Keratinocyte (primary cell): ENCODE measurements around the gene POLE4. TPM values are rescaled to one million over a fixed set of nuclear protein-coding genes. Genes with fewer than 3 reads are reported as not detected.

Experiments
- DNase-seq: peaks from one replicate; pipeline ENCODE4 v3.0.0-alpha.2; 2011; ENCODE audit warnings: low read depth, missing footprints, low spot score
- FAIRE-seq: peaks from 2 replicates; lab custom pipeline; 2011; peaks lifted over from hg19 to GRCh38; lab: Jason Lieb, UNC
- H2AFZ ChIP-seq: 2 replicates; pipeline ENCODE4 v1.6.0; 2012; ENCODE audit warnings: low read length, control low read depth, inconsistent platforms; ENCODE audit not compliant: control insufficient read depth
- H3K27ac ChIP-seq: 2 replicates; pipeline ENCODE4 v1.5.1; 2011; ENCODE audit warnings: low read length; ENCODE audit not compliant: control insufficient read depth, insufficient read depth
- H3K27me3 ChIP-seq: 3 replicates; pipeline ENCODE4 v1.6.0; 2011; ENCODE audit warnings: low read length; ENCODE audit not compliant: control insufficient read depth, insufficient read depth; ENCODE audit errors: extremely low read depth
- H3K36me3 ChIP-seq, 2 experiments: 2 replicates in 1 of 2; 3 replicates in 1 of 2; pipeline ENCODE4 v1.5.1; 2011; ENCODE audit warnings: low read length in 2 of 2, mild to moderate bottlenecking in 1 of 2; ENCODE audit not compliant: control insufficient read depth in 2 of 2, insufficient read depth in 2 of 2; ENCODE audit errors: extremely low read depth in 1 of 2
- H3K4me1 ChIP-seq: 3 replicates; pipeline ENCODE4 v1.5.1; 2011; ENCODE audit warnings: low read length; ENCODE audit not compliant: control insufficient read depth, insufficient read depth; ENCODE audit errors: extremely low read depth
- H3K4me2 ChIP-seq: 3 replicates; pipeline ENCODE4 v1.6.0; 2011; ENCODE audit warnings: low read depth, low read length; ENCODE audit not compliant: control insufficient read depth, insufficient read depth; ENCODE audit errors: extremely low read depth
- H3K4me3 ChIP-seq, 3 experiments: fragments of 200-600 bp in 1 of 3; sonication (generic) in 1 of 3; 2 replicates in 2 of 3; 3 replicates in 1 of 3; pipeline ENCODE4 v1.5.1; 2011 to 2016; ENCODE audit warnings: low read length in 3 of 3, mild to moderate bottlenecking in 3 of 3, control low read depth in 2 of 3, inconsistent platforms in 1 of 3, low read depth in 1 of 3, mixed read lengths in 1 of 3, mixed run types in 1 of 3, moderate library complexity in 1 of 3; ENCODE audit not compliant: control insufficient read depth in 2 of 3, insufficient read depth in 2 of 3; ENCODE audit errors: extremely low read depth in 1 of 3
- H3K79me2 ChIP-seq: 2 replicates; pipeline ENCODE4 v1.6.0; 2012; ENCODE audit warnings: low read length; ENCODE audit not compliant: control insufficient read depth, insufficient read depth
- H3K9ac ChIP-seq: 3 replicates; pipeline ENCODE4 v1.6.0; 2011; ENCODE audit warnings: low read length; ENCODE audit not compliant: control insufficient read depth, insufficient read depth; ENCODE audit errors: extremely low read depth
- H3K9me1 ChIP-seq: 3 replicates; pipeline ENCODE4 v1.6.0; 2011; ENCODE audit warnings: low read length; ENCODE audit not compliant: control insufficient read depth, insufficient read depth; ENCODE audit errors: extremely low read depth
- H3K9me3 ChIP-seq: 2 replicates; pipeline ENCODE4 v1.5.1; 2012; ENCODE audit warnings: low read depth, low read length; ENCODE audit not compliant: control insufficient read depth
- H4K20me1 ChIP-seq: 3 replicates; pipeline ENCODE4 v1.6.0; 2011; ENCODE audit warnings: low read length; ENCODE audit not compliant: control insufficient read depth, insufficient read depth; ENCODE audit errors: extremely low read depth
- EZH2 ChIP-seq: IDR thresholded peaks from one replicate; pipeline ENCODE4 v1.6.1; 2012; ENCODE audit warnings: inconsistent platforms, mild to moderate bottlenecking, low read length, moderate library complexity
- dilution Hi-C: fragments of 300-500 bp; cut with MboI; formaldehyde crosslinking; loops from one replicate; pipeline ENCODE4 v1.7.0; 2020; ENCODE audit warnings: low sequenced_read_pairs; ENCODE audit not compliant: extremely low pct_ligation_motif_present
- polyA plus RNA-seq, 5 experiments: library from polyadenylated mRNA; depleted of rRNA in 3 of 5; stranded (reverse) in 3 of 5; stranded (forward) in 1 of 5; unstranded in 1 of 5; fragments of >200 nt; gene quantifications; 1 replicate in 1 of 5; 2 replicates in 3 of 5; 3 replicates in 1 of 5; pipeline versions ENCODE4 v1.2.1 to v1.2.3, GENCODE V29; 2011 to 2012; ENCODE audit warnings: missing spikeins in 2 of 5, low read depth in 1 of 5, low replicate concordance in 1 of 5
- TF ChIP-seq, protein P1 (sequence below), 3 experiments: IDR thresholded peaks in 1 of 3; conservative IDR thresholded peaks in 1 of 3; optimal IDR thresholded peaks in 1 of 3; 2 replicates in 2 of 3; 3 replicates in 1 of 3; pipeline versions ENCODE3 to v1.5.1; 2011; ENCODE audit warnings: low read length in 3 of 3, mild to moderate bottlenecking in 3 of 3, moderate library complexity in 2 of 3, control low read depth in 1 of 3, inconsistent platforms in 1 of 3; ENCODE audit not compliant: insufficient read depth in 2 of 3; ENCODE audit errors: extremely low read depth in 1 of 3

POLE4 gene
- polyA plus RNA-seq, 1 donor (not counting 4 experiments of a cell fraction or from before 2014, with no cell fraction given) = 66.4 TPM

DNA sequence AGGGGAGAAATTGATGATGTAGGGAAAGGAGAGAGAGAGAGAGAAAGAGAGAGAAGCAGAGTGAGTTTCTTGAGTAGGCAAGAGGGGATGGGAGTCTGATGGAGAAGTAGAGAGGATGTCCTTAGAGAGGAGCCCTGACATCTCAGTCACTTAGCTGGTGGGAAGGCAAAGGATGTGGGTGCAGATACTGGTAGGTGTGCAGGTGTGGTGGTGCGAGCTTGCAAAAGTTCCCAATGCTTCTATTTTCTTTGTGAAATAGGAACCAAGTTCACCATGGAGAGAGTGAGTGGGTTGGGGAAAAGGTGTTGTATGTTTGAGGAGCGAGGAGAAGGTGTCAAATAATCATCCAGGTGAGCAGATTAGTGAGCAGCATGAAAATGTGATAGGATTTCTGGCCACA is 26.5 kb upstream of the POLE4 start:
- Histone ChIP-seq H2AFZ (no peak overlapping the region), H3K79me2 (no peaks in the 10 kb centered on the region), H3K4me3 (no peak overlapping the region), H3K27me3 (no peaks in the 10 kb centered on the region), H3K36me3 (no peaks in the 10 kb centered on the region), H3K9me1 (no peaks in the 10 kb centered on the region), H3K4me2 (no peak overlapping the region), H3K9ac (no peak overlapping the region), H3K4me1 (peaks cover 16% of the 10 kb centered on the region), H3K9me3 (no peaks in the 10 kb centered on the region), H4K20me1 (no peaks in the 10 kb centered on the region), H3K27ac (no peak overlapping the region)
- no peak for DNase-seq
- TF ChIP-seq EZH2 = no peak
- TF ChIP-seq, protein P1, sequence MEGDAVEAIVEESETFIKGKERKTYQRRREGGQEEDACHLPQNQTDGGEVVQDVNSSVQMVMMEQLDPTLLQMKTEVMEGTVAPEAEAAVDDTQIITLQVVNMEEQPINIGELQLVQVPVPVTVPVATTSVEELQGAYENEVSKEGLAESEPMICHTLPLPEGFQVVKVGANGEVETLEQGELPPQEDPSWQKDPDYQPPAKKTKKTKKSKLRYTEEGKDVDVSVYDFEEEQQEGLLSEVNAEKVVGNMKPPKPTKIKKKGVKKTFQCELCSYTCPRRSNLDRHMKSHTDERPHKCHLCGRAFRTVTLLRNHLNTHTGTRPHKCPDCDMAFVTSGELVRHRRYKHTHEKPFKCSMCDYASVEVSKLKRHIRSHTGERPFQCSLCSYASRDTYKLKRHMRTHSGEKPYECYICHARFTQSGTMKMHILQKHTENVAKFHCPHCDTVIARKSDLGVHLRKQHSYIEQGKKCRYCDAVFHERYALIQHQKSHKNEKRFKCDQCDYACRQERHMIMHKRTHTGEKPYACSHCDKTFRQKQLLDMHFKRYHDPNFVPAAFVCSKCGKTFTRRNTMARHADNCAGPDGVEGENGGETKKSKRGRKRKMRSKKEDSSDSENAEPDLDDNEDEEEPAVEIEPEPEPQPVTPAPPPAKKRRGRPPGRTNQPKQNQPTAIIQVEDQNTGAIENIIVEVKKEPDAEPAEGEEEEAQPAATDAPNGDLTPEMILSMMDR (optimal IDR thresholded peaks at IDR 0.05 in 1 of 3, IDR thresholded peaks at IDR 0.05 in 1 of 3, conservative IDR thresholded peaks at IDR 0.05 in 1 of 3; ENCODE audit: extremely low read depth in 1 of 3, insufficient read depth in 2 of 3, low read length in 3 of 3) = no peak
- dilution Hi-C loops = no loop called here
- no peak for FAIRE-seq

- Histone ChIP-seq H3K27ac (peak overlapping the region; percentile 32), H3K4me1 (peaks cover 16% of the 10 kb centered on the region), H3K9me1 (no peaks in the 10 kb centered on the region), H4K20me1 (no peaks in the 10 kb centered on the region), H3K4me3 (peak overlapping the region in 1 of 3 experiments; percentile 5), H3K27me3 (no peaks in the 10 kb centered on the region), H2AFZ (peak overlapping the region; percentile 30), H3K79me2 (no peaks in the 10 kb centered on the region), H3K9ac (peak overlapping the region; percentile 20), H3K36me3 (no peaks in the 10 kb centered on the region), H3K4me2 (peak overlapping the region; percentile 67), H3K9me3 (no peaks in the 10 kb centered on the region)
- FAIRE-seq (peak; percentile 97), DNase-seq (peak; percentile 56)
- no peak for TF ChIP-seq EZH2
- TF ChIP-seq, protein P1 (optimal IDR thresholded peaks at IDR 0.05 in 1 of 3, IDR thresholded peaks at IDR 0.05 in 1 of 3, conservative IDR thresholded peaks at IDR 0.05 in 1 of 3; ENCODE audit: extremely low read depth in 1 of 3, insufficient read depth in 2 of 3, low read length in 3 of 3) = no peak
- dilution Hi-C loops = no loop called here
Observed at GRCh38 chr2:74935975-74936391, 22.5 kb upstream of the POLE4 start.
